Activated T-cell treated with anti-CD3 and anti-CD28 coated beads for 24 hours (primary cell): ENCODE measurements around the gene TSKU.

Experiments used
- DNase-seq: peaks from one replicate; pipeline ENCODE4 v3.0.0-alpha.2; 2020; ENCODE audit warnings: low read depth

TSKU gene

GRCh38 chr11:76752321-76753143 is 30.6 kb upstream of the TSKU start:
- DNase-seq, result no peak

- no peak for DNase-seq
These were observed 29.7 kb upstream of the TSKU start for GRCh38 chr11:76753449-76753848.

- no peak for DNase-seq
These were observed 29.2 kb upstream of the TSKU start for GRCh38 chr11:76753950-76754349.

GRCh38 chr11:76756341-76756741 is 26.8 kb upstream of the TSKU start:
- DNase-seq, result no peak

- DNase-seq, result no peak
These were observed 24.8 kb upstream of the TSKU start for GRCh38 chr11:76758311-76758710.

- no peak for DNase-seq
These were observed 24.1 kb upstream of the TSKU start for GRCh38 chr11:76759092-76759491.

- no peak for DNase-seq
These were observed 23.6 kb upstream of the TSKU start for GRCh38 chr11:76759517-76759916.

GRCh38 chr11:76760236-76760635 is 22.9 kb upstream of the TSKU start:
- DNase-seq, result no peak

GRCh38 chr11:76761718-76762355 is 21.3 kb upstream of the TSKU start:
- no peak for DNase-seq

- DNase-seq, result no peak
These were observed 20.8 kb upstream of the TSKU start for GRCh38 chr11:76762356-76762752.

GRCh38 chr11:76762867-76763572 is 20.1 kb upstream of the TSKU start:
- DNase-seq, result no peak

GRCh38 chr11:76763573-76764346 is 19.4 kb upstream of the TSKU start:
- no peak for DNase-seq

GRCh38 chr11:76764941-76765665 is 18.1 kb upstream of the TSKU start:
- DNase-seq, result no peak

GRCh38 chr11:76765863-76766350 is 17.2 kb upstream of the TSKU start:
- DNase-seq, result no peak

- no peak for DNase-seq
These were observed 16.6 kb upstream of the TSKU start for GRCh38 chr11:76766521-76766920.

GRCh38 chr11:76767659-76768058 is 15.5 kb upstream of the TSKU start:
- DNase-seq, result no peak

- DNase-seq, result no peak
These were observed 14.9 kb upstream of the TSKU start for GRCh38 chr11:76768088-76768908.

GRCh38 chr11:76768909-76769560 is 14.1 kb upstream of the TSKU start:
- DNase-seq, result no peak

GRCh38 chr11:76769645-76770586 is 13.2 kb upstream of the TSKU start:
- no peak for DNase-seq
